Inferior parietal cortex (tissue), 1 donor: ENCODE results near the gene KLHL26.

Experiments used
- DNase-seq: peaks from one replicate; pipeline ENCODE4 v3.0.0-alpha.2; 2016; ENCODE audit errors: extremely low spot score

Gene KLHL26

DNA sequence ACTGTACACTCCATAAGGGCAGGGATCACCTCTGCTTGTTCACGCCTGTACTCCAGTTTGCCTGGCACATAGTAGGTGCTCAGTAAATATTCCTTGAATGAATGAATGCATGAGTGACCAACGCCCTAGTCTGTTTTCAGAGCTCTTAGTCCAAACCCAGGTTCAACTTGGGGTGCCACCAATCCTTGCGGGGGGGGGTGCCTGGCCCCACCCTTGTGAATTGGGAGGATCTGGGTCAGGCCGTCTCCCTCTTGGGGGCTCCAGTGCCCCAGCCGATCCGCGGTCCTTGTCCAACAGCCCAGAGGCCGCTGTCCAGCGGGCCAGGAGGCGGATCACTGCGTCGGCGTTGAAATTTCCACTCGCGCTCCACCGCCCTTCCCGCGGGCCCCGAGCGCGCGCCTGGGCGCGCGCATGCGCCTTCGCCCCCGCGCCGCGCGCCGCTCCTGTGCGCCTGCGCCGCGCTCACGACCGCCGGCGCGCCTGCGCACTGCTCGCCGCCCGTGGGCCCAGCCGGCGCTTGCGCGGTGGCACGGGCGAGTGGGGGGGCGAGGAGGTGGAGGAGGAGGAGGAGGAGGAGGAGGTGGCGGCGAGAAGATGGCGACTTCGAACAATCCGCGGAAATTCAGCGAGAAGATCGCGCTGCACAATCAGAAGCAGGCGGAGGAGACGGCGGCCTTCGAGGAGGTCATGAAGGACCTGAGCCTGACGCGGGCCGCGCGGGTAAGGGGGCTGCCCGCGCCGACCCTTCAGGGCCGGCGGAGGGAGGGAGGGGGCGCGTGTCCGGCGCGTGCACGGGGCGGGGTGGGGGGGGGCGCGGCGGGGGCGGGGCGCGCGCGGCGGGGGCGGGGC is 46.5 kb downstream of the KLHL26 start, which contains the start of gene CRTC1:
Gene CRTC1, plus strand, starts transcription at position 572 of the 849 bp plus-strand sequence. Its CDS starts 23 bp downstream, at position 595.
- DNase-seq: peak; percentile 64

DNA sequence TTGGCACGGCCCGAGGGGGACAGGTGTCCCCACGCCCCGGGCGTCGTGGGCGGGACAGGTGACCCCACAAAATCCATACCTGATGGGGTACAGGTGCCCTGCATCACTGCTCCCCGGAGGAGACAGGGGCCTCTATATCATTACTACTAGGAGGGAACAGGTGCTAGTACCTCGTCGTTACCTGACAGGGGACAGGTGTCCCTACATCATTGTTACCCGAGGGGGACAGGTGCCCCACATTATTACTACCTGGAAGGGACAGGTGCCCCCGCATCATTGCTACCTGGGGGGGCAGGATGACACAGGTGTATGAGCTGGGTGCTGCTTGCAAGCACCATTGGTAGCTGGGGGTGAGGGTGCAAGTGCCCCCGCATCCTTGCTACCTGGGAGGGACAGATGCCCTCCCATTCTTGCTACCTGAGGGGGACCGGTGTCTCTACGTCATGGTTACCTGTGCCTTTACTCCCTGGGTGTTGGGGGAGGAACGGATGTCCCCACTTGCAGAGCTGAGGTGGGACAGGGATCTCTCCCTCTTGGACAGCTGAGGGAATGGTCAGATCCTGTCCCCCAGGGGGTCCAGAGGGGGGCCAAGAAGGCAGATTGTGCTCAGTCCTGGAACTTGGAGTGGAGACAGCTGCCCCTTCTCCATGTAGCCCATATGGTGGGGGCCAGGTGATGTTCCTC is 47.3 kb downstream of the KLHL26 start:
- DNase-seq: no peak

DNA sequence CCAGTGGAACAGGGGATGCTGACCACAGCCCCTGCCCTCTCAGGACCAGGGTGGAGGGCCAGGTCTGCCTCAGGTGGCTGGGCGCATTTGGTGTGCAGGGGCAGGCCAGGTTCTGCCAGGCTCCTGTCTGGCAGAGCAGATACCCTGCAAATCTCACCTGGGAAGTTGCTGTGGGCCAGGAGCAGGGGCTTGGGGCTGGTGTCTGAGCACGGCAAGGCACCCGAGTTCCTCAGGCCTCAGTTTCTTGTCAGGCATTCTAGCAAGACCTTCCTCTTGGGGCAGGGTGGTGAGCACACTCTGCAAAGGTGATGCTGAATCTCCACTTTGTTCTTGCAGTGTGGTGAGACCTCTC is 47.8 kb downstream of the KLHL26 start:
- no peak for DNase-seq

DNA sequence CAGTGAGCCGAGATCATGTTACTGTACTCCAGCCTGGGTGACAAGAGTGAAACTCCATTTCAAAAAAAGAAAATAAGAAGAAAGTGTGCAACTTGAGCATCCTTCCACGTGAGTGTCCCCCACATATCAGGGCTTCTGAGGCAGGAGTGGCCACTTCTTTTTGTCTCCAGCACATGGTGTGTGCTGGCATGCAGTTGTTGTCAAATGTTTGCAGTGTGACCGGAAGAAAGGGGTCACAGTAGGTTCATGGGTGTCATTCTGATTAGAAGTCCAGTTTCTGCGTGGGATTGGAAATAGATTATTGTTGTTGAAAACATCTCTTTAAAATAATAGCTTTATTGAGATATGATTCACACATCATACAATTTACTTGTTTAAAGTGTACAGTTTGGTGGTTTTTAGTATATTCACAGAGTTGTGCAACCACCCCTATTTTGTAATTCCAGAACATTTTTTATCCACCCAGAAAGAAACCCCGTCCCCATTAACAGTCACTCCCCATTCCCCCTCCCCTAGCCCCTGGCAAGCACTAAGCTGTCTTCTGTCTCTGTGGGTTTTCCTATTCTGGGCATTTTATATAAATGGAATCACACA is 48.9 kb downstream of the KLHL26 start:
- no peak for DNase-seq

DNA sequence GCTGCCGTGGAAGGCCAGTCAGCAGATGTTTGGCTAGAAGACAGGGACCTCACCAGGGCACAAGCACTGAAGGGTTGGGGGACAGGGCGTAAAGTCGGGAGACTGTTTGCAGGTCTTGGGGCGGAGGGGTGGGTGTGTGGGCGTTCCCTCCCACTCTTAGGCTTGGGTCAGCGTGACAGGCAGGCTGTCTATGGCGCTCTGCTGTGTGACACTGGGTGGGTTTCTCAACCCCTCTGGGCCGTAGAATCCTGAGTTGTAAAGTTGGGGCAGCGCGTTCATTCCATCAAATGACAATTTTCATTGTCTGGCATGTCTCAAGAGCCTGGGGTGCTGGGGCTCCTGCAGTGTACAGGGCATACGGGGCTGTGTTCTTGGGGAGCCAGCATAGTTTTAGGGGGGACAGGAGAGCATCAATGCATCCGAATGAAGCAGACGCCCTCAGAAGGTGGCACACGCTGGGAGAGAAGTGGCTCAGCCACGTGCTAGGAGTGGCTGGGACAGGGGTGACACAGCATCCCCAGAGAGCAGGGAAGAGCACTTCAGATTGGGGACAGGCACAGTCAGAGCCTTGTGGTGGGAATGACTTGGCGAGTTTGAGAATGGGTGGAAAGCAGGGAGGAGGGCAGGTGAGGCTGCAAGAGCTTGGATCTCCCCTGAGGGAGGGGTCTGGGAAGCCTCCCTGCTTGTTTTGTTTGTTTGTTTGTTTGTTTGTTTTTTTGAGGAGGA is 51.1 kb downstream of the KLHL26 start:
- DNase-seq: no peak

DNA sequence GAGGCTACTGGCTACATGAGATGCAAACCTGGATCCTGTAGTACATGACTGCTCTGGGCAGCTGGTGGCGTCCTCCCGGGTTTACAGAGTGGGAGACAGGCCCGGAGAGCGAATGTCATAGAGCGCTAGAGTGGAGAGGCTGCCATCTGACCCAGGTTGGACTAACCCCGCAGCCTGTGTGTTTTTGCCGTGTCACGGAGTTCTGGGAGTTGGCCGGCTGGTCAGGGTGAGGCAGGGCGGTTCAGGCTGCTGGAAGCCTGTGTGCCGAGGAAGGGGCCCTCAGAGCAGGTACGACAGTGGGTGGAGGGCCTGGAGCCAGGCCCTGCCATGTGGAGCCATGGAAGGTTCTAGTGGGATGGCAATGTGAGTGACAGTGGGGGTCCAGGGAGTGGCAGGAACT is 59.2 kb downstream of the KLHL26 start:
- DNase-seq: no peak

DNA sequence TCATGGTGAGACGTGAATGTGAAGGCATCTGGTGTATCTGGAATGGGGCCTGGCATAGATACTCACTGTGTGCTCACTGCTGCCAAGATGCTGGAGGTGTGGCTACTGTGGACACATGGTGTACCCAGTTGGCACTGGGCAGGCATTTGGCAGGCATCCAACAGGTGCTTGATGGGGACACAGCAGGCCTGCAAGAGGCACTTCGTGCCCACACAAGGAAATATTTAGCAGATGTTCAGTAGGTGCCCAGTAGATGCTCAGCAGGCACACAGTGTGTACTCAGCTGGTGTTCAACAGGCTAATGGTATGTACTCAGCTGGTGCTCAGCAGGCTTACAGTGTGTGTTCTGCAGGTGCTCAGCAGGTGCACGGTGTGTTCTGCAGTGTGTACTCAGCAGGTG is 60.9 kb downstream of the KLHL26 start:
- no peak for DNase-seq

DNA sequence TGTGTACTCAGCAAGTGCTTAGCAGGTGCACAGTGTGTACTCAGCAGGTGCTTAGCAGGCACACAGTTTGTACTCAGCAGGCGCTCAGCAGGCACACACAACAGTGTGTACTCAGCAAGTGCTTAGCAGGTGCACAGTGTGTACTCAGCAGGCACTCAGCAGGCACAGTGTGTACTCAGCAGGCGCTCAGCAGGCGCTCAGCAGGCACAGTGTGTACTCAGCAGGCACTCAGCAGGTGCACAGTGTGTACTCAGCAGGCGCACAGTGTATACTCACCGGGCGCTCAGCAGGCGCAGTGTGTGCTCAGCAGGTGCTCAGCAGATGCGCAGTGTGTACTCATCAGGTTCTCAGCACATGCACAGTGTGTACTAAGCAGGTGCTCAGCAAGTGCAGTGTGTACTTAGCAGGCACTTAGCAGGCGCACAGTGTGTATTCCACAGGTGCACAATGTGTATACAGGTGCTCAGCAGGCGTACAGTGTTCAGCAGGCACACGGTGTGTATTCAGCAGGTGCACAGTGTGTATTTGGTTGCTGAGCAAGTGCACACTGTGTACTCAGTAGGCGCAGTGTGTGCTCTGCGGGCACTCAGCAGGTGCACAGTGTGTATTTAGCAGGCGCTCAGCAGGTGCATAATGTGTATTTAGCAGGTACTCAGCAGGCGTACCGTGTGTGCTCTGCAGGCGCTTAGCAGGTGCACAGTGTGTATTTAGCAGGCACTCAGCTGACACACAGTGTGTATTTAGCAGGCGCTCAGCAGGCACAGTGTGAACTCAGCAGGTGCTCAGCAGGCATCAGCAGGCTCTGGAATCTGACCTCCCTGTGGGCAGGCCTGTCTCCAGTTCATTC is 61.7 kb downstream of the KLHL26 start:
- no peak for DNase-seq

DNA sequence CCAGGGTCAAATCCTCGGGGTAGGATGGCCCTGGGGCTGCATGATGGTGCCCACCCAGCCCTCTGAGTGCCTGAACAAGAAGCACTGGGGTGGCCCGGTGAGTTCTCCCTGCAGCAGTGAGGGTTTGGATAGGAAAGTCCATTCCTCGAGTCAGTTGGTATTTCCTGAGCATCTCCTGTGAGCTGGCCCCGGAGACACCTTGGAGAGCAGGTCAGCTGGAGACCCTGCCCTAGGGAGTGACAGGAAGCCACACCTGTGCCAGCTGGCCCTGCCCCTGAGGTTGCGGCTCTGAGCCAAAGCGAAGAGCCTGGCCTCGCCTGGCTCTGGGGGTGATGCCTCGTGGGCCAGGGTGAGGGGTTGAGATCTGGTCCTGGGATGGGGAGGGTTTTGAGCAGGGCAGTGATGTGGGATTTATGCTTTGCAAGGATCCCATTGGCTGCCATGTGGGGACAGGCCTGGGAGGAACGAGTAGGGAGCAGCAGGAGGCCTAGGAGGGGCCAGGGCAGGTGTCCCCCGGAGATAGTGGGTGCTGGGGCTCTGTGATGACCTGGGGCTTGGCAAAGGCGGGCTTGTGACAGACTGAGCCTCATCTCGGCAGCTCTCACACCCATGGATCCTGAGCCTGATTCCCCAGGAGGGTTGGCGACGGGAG is 62.7 kb downstream of the KLHL26 start:
- DNase-seq: no peak

DNA sequence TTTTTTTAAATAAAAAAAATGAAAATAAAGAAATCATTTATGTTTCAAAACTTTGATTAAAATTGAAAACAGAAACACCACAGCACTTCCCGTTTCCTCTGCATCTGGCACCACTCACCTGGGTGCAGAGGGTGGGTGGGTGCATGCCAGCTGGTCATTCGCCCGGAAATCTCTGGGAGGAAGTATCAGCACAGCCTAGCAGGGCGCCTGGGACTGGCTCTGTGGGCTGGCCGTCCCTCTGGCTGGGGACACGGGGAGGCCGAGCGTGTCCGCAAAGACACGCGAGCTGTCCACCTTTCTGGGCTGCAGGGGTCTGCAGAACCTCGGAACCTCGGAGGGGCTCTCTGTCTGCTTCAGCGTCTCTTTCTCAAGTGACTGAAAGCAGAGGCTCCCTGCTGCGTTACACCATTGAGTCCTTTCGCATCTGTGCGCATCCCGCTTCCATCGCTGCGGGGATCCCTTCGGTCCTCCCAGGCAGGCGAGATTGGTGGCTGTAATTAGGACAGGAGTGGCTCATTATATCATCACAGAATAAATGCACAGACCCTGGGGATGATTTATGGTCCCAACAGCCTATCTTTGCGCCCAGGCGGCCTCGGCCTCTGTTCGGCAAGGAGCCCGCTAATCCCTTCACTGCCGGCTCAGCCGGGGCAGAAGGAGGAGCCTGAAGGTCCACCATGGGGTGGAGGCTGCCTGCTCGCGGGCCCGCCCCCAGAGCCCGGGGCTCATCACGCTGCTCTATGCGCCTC is 63.8 kb downstream of the KLHL26 start:
- peak; percentile 55 for DNase-seq

DNA sequence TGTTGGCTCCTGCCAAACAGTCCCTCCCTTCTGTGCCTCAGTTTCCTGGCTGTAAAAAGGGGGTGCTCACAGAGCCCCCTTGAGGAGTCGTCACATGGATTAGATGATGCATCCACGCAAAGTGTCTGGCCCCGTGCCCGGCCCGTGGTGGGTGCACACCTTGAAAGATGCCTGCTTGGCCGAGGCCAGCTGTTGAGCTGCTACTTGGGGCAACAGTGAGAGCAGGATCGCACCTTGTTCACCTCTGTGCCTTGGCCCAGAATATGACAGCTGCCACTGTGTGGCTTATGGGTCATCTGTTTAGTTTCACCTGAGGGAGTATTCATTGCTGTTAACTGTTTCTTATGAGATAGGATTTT is 64.4 kb downstream of the KLHL26 start:
- DNase-seq: no peak

DNA sequence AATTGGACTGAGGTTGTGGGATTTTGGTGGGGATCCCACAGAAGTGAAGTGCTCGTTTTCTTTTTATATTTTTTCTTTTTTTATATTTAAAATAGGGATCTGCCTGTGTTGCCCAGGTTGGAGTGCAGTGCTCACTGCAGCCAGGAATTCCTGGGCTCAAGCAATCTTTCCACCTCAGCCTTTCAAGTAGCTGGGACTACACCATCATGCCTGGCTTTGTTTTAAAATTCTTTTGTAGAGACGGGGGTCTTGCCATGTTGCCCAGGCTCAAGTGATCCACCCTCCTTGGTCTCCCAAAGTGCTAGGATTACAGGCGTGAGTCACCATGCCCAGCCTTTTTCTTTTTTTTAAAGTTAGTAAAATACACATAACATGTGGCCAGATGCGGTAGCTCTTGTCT is 67.2 kb downstream of the KLHL26 start:
- no peak for DNase-seq

DNA sequence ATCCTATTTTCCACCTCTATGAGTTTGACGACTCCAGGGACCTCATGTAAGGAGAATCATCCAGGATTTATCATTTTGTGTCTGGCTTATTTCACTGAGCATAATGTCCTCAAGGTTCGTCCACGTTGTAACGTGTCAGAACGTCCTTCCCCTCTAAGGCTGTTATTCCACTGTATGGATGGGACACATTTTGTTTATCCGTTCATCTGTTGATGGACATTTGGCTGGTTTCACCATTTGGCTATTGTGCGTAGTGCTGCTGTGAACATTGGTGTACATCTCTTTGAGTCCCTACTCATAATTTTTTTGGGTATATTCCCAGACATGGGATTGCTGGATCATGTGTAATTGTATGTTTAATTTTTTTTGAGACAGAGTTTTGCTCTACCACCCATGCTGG is 68.1 kb downstream of the KLHL26 start:
- DNase-seq: no peak

DNA sequence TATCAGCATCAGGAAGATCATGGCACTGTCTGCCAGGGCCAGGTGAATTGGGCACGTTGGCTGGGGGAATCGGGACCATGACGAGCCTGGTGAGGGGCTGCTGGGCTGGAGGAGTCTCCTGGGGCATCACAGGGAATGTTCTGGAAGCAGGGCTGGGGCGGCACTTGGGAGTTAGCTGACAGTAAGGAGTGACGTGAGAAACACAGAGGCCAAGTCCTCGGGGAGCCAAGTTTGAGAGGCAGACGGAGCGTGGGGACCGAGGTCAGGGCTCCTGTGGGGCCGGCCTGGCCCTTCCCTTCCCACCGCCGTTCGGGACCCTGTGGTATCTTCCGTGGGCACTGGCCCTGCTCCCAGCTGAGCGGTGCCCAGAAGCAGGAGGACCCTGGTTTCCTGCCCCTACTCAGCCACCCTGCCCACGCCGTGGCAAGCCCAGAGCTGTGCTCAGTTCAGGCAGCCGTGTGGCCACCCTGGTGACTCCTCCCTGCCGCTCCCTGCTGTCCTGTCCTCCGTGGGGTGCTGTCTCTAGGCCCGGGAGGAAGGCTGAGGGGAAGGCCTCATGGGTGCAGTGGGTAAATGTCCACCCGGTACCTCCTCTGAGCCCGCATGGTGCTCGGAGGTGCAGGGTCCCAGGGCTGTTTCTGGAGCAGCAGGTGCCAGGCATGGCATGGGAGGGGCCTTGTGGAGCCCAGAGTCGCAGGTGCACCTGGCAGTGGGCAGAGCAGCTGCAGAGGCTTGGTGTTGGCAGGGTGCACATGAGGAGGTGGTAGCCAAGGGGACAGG is 71.8 kb downstream of the KLHL26 start:
- DNase-seq: no peak

DNA sequence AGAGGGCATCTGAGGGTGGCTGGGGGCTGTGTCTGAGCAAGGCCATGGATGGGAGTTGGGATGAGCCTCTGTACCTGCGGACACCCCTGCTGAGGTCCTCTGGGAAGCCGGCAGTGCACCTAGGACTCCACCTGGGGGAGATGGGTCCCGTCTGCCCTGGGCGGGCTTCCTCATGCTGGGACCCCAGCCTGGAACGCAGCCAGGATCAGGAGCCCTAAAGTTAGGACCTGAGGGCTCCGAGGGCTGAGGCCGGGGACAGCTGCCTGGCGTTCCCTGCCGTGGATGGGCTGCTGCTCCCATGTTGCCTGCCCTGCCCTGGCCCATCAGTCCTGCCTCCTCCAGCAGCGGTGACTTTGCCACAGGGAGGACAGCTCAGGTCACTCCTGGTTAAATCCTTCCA is 72.7 kb downstream of the KLHL26 start:
- DNase-seq: no peak

DNA sequence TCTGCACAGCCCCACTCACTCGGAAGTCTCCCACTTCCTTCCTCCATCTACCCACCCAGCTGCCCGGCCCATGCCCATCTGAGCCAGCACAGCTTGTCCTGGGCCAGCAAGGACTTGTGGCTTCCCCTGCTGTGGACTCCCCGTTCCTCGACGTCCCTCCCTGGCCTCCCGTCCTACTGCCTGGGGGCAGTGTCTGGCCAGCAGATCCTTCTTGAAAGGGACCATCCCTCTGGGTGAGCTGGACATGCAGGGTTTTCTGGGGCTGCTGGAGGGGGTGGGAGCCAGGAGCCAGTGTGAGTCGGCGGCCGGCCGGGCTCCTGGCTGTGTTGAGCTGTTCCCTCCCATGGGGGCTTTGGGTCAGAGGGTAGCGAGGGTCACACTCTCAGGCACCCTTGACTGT is 73.4 kb downstream of the KLHL26 start:
- no peak for DNase-seq

DNA sequence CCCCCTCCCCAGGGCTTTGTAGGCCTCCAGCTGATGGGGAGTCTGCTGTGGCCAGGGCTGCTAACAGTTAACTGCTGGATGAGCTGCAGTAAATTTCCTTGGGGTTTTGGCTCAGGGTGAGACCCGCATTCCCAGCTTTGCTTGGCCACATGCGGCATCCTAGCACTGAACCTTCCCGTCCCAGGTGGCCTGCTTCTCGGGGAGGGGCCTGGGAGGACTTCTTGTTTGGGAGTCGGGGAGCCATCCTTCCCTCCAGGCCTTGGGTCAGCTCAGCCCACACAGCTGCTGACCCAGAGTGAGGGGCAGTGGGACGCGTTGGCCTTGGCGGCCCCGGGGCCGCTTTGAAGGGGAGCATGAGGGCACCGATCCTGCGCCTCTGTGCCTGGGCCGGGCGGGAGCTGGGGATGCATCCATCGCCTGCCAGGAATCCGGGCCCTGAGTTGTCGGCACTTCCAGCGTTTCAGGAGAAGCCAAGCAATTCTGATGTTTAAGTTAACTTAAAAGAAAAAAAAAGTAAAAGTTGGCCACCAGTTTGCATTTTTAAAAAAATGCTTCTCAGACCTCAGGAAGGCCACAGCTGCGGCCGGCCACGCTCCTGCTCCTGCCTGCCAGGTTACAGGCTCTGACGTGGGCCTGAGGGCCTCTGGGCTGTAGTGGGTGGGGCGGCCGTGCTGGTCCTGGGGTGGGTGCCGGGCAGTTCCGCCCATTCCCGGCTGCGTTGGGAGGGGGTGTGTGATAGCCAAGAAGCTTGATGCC is 74.3 kb downstream of the KLHL26 start:
- DNase-seq: no peak

DNA sequence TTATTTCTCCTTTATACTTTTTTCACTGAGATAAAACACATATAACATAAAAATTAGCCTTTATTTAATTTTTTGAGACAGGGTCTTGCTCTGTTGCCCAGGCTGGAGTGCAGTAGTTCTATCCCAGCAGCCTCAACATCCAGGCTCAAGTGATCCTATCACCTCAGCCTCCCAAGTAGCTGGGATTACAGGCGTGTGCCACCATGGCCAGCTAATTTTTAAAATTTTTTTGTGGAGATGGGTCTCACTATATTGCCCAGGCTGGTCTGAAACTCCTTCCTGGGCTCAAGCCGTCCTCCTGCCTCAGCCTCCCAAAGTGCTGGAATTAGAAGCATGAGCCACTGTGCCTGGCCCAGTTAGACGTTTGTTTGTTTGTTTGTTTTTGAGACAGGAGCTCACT is 75.1 kb downstream of the KLHL26 start:
- DNase-seq: no peak

DNA sequence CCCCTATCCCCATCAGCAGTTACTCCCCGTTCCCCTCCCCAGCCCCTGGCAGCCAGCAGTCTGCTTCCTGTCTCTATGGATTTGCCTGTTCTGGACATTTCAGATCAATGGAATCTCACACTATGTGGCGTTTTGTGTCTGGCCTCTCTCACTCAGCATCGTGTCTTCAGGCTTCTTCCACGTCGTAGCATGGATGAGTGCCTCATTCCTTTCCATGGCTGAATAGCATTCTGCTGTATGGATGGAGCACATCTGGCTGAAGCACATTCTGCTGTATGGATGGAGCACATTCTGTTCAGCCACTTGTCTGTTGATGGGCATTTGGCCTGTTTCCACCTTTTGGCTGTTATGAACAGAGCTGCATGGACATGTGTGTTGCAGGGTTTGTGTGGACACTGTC is 76.2 kb downstream of the KLHL26 start:
- DNase-seq: no peak
